ENCODE data around the gene RRN3. TPM values are rescaled to one million over a fixed set of nuclear protein-coding genes. Genes with fewer than 3 reads are reported as not detected.
A peak's percentile ranks its signal among the peaks of the same experiment; 100 is the strongest.
"Not testable (repeated sequence)": the region's sequence is repeated elsewhere in the genome, so short reads cannot be mapped to it uniquely, and the experiment has no call there.

The RRN3 gene
- total and polyA plus RNA-seq, 8 donors: 7.0 to 60.2 (median 14.2) TPM

DNA sequence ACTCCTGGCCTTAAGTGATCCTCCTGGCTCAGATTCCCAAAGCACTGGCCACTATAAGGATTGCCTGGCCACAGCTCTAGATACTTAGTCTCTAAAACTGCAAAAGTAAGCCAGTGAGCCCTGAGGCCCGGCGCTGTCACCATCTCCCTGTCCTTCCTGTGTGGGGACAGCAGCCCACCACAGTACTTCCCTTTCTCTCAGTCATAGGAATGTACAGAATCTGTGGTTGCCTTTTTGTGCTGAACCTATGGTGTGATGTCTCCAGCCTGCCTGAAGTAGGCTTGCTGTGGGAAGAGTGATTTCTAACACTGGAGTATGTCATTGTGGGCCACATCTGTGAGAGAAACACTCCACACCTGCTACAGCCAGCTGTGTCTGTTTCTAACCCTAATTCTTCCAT lies 62.9 kb downstream of the RRN3 start:
- H3K9me3 ChIP-seq: no peaks in the 10 kb centered on the region
- DNase-seq: no peak
- intact Hi-C loops (cut with DNase I; ENCODE audit: low total_unique reads): no loop called here
- WGBS, 5 donors: 75 to 88% (median 81%) methylated on average over 2 of the region's 2 CpGs
- peaks cover 75 to 99% (median 88%) of the 10 kb centered on the region in 4 donors for H3K36me3 ChIP-seq
- no peak overlapping the region for H3K27ac ChIP-seq
- H3K4me3 ChIP-seq: no peak overlapping the region
- TF ChIP-seq POLR2A (IDR thresholded peaks at IDR 0.05): no peak
- no peak for TF ChIP-seq POLR2AphosphoS5 (IDR thresholded peaks at IDR 0.05)
- no peak for TF ChIP-seq EP300 (IDR thresholded peaks at IDR 0.05)
- TF ChIP-seq, protein P1, sequence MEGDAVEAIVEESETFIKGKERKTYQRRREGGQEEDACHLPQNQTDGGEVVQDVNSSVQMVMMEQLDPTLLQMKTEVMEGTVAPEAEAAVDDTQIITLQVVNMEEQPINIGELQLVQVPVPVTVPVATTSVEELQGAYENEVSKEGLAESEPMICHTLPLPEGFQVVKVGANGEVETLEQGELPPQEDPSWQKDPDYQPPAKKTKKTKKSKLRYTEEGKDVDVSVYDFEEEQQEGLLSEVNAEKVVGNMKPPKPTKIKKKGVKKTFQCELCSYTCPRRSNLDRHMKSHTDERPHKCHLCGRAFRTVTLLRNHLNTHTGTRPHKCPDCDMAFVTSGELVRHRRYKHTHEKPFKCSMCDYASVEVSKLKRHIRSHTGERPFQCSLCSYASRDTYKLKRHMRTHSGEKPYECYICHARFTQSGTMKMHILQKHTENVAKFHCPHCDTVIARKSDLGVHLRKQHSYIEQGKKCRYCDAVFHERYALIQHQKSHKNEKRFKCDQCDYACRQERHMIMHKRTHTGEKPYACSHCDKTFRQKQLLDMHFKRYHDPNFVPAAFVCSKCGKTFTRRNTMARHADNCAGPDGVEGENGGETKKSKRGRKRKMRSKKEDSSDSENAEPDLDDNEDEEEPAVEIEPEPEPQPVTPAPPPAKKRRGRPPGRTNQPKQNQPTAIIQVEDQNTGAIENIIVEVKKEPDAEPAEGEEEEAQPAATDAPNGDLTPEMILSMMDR (IDR thresholded peaks at IDR 0.05): no peak
- peaks cover 0 to 10% (median 6%) of the 10 kb centered on the region in 4 donors for H3K4me1 ChIP-seq
- no peaks in the 10 kb centered on the region for H3K27me3 ChIP-seq

DNA sequence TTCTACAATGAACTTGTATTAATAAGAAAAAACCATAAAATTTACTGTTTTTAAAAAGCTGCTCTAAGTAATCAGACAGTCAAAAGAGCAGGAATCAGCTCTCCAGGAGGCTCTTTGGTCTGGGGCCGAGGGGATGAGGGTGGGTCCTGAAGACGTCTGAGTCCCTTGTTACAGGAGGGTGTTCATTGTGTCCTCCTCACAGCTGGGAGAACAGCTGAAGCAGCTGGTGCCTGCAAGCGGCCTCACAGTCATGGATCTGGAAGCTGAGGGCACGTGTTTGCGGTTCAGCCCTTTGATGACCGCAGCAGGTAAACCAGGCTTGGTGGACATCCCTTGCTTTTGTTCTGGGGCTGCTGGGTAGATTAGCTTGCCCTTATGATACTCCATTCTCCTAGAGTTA lies 64.3 kb downstream of the RRN3 start:
- intact Hi-C loops (cut with DNase I; ENCODE audit: low total_unique reads); H3K9me3 ChIP-seq; H3K4me3 ChIP-seq; DNase-seq; H3K27me3 ChIP-seq: not testable (repeated sequence)
- H3K4me1 ChIP-seq: peaks cover 0 to 22% (median 9%) of the 10 kb centered on the region in 4 donors
- peak overlapping the region in 1 of 5 donors; percentile 41 for H3K27ac ChIP-seq
- H3K36me3 ChIP-seq: peaks cover 72 to 99% (median 87%) of the 10 kb centered on the region in 4 donors
- 81 to 85% (median 83%) methylated on average over 5 to 6 of the region's 6 CpGs for WGBS, 5 donors

GRCh38 chr16:15028801-15029698 lies 65.0 kb downstream of the RRN3 start:
- DNase-seq; H3K9me3 ChIP-seq; H3K4me3 ChIP-seq; intact Hi-C loops (cut with DNase I; ENCODE audit: low total_unique reads); H3K27me3 ChIP-seq: not testable (repeated sequence)
- H3K36me3 ChIP-seq: peaks cover 71 to 99% (median 87%) of the 10 kb centered on the region in 4 donors
- peak overlapping the region in 2 of 5 donors; percentile 38 to 41 for H3K27ac ChIP-seq
- H3K4me1 ChIP-seq: peaks cover 0 to 27% (median 9%) of the 10 kb centered on the region in 4 donors
- WGBS, 5 donors: 79 to 90% (median 85%) methylated on average over 25 to 27 of the region's 27 CpGs

GRCh38 chr16:15028345-15028715 lies 65.7 kb downstream of the RRN3 start:
- Histone ChIP-seq H3K36me3 (peaks cover 71 to 99% (median 87%) of the 10 kb centered on the region in 4 donors), H3K4me1 (peaks cover 0 to 27% (median 7%) of the 10 kb centered on the region in 4 donors), H3K27ac (peak overlapping the region in 2 of 5 donors; percentile 38 to 41)
- 62 to 76% (median 65%) methylated on average over 6 of the region's 6 CpGs for WGBS, 5 donors
- H3K4me3 ChIP-seq; intact Hi-C loops (cut with DNase I; ENCODE audit: low total_unique reads); DNase-seq; H3K9me3 ChIP-seq; H3K27me3 ChIP-seq: not testable (repeated sequence)

GRCh38 chr16:15027503-15028344 lies 66.3 kb downstream of the RRN3 start:
- H3K27me3 ChIP-seq; H3K9me3 ChIP-seq; DNase-seq; H3K4me3 ChIP-seq; intact Hi-C loops (cut with DNase I; ENCODE audit: low total_unique reads): not testable (repeated sequence)
- Histone ChIP-seq H3K27ac (peak overlapping the region in 1 of 5 donors; percentile 30), H3K4me1 (peaks cover 0 to 27% (median 7%) of the 10 kb centered on the region in 4 donors), H3K36me3 (peaks cover 71 to 99% (median 87%) of the 10 kb centered on the region in 4 donors)
- WGBS, 5 donors: 83 to 86% (median 83%) methylated on average over 26 to 29 of the region's 29 CpGs

- DNase-seq; H3K9me3 ChIP-seq; H3K27me3 ChIP-seq; H3K4me3 ChIP-seq; intact Hi-C loops (cut with DNase I; ENCODE audit: low total_unique reads): not testable (repeated sequence)
- WGBS, 5 donors: 73 to 88% (median 77%) methylated on average over 4 to 7 of the region's 8 CpGs
- H3K4me1 ChIP-seq: peaks cover 0 to 27% (median 7%) of the 10 kb centered on the region in 4 donors
- H3K36me3 ChIP-seq: peaks cover 64 to 99% (median 87%) of the 10 kb centered on the region in 4 donors
- peak overlapping the region in 1 of 5 donors; percentile 30 for H3K27ac ChIP-seq
These were observed 67.0 kb downstream of the RRN3 start for GRCh38 chr16:15027051-15027450.

All from stomach (tissue), 9 donors.